GM18873 (cell line): ENCODE results near the gene SOX10.

Source experiments
- ATAC-seq: cut with Tn5 transposase; IDR thresholded peaks from one replicate; pipeline ENCODE4 v1.9.1; 2021; ENCODE audit warnings: mild to moderate bottlenecking, moderate library complexity, moderate number of reproducible peaks; ENCODE audit not compliant: unreplicated experiment, low FRiP score

Gene SOX10

GRCh38 chr22:37983860-37984791, at the start of gene SOX10:
Gene SOX10, minus strand, starts transcription at chr22:37984555. Its CDS starts 771 bp downstream, at chr22:37983784.
- no peak for ATAC-seq

DNA sequence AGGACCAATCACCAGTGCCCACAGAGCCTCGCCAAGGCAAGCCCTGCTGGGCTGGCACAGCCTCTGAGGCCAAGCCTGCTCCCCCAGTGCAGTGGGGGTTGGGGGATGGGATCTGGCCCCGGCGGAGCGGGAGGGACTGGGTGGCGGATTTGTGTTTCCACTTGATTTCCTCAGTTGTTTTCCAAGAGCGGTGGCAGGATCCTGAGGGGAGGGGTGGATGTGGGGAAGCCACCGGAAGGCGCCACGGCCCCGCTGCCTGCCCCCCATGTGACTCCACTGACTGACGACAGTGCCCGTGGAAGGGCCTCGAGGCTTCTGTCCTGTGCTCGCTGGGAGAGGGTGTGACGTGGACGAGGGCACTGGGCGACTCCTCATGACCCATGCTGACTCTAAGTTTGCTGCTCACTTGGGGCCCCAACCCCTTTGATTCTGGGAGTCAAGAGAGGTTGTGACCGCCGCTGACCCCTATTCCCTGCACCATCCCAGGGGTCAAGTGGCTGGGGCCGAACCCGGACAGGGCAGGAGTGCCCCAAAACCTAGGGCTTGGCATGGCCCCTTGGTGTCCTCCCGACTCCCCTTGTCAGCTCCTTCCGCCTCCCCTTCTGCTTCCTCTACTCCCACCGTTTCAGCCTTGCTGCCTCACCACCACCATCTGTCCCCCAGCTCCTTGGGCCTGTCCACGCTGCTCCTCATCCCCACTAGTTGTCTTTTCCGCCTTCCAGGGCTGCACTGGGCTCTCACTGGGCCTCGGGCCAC, 49.3 kb upstream of the SOX10 start:
- ATAC-seq: no peak

- ATAC-seq: no peak
Observed at GRCh38 chr22:38032681-38033521, 48.5 kb upstream of the SOX10 start.

DNA sequence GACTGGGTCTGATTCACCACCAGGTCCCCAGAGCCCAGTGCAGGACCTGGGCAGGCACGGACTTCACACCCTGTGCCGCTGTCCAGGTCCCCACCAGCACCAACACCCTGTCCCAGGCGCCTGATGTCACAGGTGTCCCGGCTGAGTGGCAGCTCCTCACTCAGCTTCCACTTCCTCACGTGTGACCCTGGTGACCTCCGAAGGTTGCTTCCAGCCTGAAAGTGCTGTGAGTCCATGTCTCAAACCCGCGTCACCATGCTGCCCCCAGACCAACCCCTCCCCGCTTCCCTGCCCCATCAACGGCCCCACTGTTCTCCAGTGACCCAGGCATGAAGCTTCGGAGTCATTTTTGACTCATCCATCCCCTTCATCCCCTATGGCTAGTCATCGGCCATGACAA, 47.1 kb upstream of the SOX10 start:
- ATAC-seq: no peak

DNA sequence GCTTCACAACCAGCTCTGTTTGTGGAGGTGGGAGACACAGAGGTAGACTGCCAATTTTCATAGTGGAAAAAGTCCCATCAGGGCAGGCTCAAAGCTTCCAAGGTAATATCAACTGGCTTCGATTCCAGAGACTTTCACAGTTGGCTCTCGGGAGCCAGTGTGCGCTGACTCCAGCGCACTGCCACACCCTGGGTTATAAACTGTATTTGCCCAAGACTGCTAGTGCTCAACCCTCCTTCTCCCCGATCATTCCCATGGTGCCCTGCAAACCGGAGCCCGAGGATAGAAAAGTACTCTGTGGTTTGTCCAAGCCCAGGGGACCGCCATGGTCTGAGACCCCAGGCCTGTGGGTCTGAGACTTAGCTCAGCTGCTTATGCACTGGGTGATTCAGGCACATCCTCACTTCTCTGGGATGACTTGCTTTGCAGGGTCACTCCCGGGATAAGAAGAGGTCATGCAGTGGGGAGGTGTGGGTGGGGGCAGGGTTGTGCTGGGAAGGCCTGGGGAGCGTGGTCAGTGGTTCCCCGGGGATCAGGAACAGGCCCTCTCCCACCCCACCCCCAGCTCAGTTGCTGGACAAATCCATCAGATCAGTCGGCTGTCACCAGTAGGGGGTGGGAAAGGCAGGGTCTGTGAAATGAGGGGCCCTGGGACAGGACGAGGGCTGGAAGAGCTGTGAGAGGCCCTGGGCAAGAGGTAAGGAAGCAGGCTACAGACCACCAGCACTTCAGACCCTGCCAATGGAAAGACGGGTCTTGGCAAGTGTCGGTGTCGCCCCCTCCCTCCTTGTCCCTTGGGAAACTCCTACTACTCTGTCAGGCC, 46.2 kb upstream of the SOX10 start:
- ATAC-seq: no peak

GRCh38 chr22:38029901-38030300, 45.5 kb upstream of the SOX10 start:
- no peak for ATAC-seq

DNA sequence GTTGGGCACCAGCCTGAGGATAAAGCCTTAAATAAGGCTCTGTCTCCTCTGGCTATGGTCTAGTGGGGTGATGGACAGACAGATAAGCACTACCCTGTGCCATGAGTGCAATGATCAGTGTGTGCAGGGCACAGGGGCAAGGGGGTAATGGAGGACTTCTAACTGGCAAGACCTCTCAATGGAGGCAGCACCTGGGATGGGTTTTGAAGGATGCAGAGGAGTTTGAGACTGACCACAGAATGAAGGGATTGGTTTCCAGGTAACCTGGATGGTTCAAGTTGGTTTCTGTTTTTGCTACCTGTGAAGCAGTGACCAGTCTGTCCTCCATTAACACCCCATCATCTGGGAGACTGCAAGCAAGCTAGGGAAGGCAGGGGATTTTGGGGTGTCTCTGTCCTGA, 45.0 kb upstream of the SOX10 start:
- ATAC-seq: no peak

- ATAC-seq: no peak
Observed at GRCh38 chr22:38028344-38029130, 44.2 kb upstream of the SOX10 start.

DNA sequence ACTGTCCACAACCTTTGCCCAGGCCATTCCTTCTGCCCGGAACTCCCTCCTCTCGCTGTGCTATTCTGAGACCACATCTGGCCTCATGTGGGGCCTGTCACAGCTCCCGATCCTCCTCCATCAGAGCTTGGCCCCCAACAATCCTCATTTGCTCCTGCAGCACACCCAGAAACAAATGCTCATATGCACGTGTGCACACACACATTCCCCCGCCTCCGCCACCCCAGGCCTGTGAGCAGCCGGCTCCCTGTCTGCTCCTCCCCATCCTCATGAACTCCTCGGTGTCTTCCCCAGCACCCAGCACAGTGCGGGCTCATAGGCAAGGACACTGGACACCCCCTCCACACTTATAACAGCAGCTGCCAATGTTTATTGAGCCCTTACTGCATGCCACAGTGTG, 43.1 kb upstream of the SOX10 start:
- no peak for ATAC-seq

- ATAC-seq: no peak
Observed at GRCh38 chr22:38026130-38027111, 42.1 kb upstream of the SOX10 start.

DNA sequence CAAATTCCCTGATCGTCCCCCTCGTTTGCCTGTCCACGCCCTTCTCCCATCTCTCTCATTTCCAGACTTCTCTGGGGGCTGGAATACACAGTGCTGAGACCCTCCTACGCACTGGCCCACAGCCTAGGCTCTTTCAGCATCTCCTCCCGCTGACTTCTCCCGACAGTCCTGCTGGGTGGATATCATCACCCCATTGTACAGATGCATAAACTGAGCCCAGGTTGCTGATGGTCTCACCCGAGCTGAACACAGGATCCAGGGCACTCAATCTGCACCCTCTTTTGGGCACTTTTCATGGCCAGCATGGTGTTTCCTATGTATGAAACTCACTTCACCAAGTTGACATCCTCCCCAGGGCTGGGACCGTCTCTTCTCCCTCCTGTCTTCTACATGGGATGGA, 41.2 kb upstream of the SOX10 start:
- ATAC-seq: no peak

GRCh38 chr22:38023045-38023444, 38.7 kb upstream of the SOX10 start:
- ATAC-seq: no peak

DNA sequence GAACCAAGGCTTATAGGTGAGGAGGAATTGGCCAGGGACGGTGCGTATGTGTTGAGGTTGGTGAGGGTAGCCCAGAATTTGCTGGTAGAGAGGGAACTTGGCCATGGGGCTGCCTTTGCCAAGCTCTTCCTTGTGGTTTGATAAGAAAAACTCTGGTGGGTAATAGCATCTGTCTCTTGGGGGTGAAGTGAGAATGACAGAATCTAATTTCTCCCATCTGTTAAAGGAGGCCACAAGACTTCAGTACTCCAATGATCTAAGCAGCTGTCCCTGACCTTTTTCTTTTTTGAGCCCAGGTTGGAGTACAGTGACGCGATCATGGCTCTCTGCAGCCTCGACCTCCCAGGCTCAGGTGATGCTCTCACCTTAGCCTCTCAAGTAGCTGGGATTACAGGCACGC, 36.9 kb upstream of the SOX10 start:
- no peak for ATAC-seq

DNA sequence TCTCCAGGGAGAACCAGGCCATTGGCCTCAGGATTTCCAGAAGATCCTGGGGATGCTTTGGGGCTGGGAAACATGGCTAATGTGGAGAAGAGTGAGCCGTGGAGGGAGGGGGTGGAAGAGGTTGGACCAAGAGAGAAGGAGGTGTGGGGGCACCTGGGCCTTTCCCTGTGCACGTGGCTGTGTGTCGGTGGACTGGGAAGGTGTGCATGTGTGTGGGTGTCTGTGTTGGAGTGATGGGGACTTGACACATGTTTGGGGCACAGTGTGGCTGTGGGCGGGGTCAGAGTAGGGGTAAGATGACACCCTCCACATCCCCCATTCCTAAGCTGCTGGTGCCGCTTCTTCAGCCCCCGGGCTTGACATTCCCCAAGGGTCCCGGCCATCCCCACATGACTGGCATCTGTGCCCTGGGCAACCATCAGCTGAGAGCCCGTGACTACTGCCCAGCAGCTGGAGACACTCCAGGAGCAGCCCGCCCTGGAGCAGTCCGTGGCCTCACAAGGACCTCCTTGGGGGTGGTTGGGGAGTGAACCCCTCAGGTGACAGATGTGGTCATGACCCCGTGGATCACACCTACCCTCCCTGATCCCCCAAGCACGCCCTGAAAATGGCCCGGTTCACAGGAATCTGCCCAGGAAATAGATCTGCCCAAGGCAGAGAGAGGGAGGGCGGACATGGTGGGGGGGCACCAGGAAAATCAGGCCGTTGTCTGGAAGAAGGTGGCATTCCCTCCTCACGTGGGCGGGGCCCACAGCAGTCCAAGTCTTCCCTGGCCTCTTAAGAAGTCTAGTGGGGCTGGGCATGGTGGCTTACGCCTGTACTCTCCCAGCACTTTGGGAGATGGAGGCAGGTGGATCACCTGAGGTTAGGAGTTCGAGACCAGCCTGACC, 34.8 kb upstream of the SOX10 start:
- no peak for ATAC-seq

- ATAC-seq: no peak
Observed at GRCh38 chr22:38017939-38018885, 33.9 kb upstream of the SOX10 start.
